ENCODE data around the gene FGF11. TPM values are rescaled to one million over a fixed set of nuclear protein-coding genes. Genes with fewer than 3 reads are reported as not detected.

Gene FGF11
- total and polyA plus RNA-seq, 2 donors (not counting 3 experiments of a cell fraction or from before 2014, with no cell fraction given): 0.70 TPM; not detected in 1

DNA sequence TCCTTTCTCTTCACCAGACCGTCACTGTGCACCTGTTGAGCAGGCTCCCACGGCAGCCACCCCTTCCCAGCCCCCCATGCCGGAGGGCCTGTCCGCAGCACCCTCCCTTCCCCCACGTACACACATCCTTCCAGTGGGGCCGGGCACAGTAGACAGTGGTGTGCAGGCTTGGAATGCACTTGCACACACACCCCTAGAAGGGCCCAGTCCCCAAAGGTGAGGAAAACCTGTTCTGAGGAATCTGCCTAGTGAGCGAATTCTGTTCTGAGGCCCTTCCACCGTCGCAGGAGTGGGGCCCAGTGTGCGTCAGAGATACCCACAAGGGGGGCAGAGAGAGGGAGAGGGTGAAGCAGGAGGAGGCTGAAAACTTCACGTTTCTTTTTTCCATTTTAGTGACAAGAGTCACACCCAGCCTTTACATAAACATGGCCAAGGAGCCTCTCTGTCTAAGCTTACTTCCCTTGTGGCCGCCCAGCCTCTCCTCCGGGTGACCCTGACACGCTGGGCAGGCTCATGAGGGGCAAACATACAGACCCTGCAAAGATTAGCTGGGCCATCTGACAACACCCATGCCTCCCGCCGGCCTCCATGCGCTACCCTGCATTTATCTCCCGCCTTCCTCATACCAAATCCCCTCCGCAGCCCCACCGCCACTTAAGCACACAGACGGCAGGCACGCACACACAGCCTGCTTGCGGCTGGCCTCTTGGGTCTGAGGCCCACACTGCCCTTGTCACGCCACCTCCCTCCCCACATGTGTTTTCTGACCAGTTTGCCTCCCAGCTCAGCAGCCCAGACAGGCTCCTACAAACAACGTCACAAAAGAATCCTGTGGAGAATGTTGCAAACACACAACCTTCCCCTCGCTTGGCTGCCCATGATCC is 38.3 kb downstream of the FGF11 start:
- POLR2A ChIA-PET: no interaction called here

More for the DNA sequence above, 38.3 kb downstream of the FGF11 start:
- Histone ChIP-seq H3K79me2 (ENCODE audit: control insufficient read depth, insufficient read depth, low read length) (peaks cover 58% of the 10 kb centered on the region), H3K9me1 (replicated peaks; ENCODE audit: control insufficient read depth, extremely low read depth, insufficient read depth, low read length) (no peaks in the 10 kb centered on the region), H3K4me1 (ENCODE audit: control insufficient read depth, extremely low read depth, insufficient read depth, low read length) (peaks cover 34% of the 10 kb centered on the region), H3K27me3 (ENCODE audit: control insufficient read depth in 2 of 2, insufficient read depth in 2 of 2, low read length in 2 of 2) (no peaks in the 10 kb centered on the region), H3K9ac (replicated peaks; ENCODE audit: extremely low read depth, insufficient read depth, low read length) (no peak overlapping the region), H2AFZ (ENCODE audit: low read depth, low read length) (no peak overlapping the region), H4K20me1 (replicated peaks; ENCODE audit: control insufficient read depth, extremely low read depth, insufficient read depth, low read length) (no peaks in the 10 kb centered on the region), H3K4me2 (ENCODE audit: insufficient read depth, low read length) (peak overlapping the region; percentile 80), H3K4me3 (replicated peaks in 1 of 3; ENCODE audit: insufficient read depth in 1 of 3, low read depth in 1 of 3, low read length in 3 of 3) (peak overlapping the region in 2 of 3 experiments; percentile 71 to 91), H3K27ac (ENCODE audit: insufficient read depth, low read depth, low read length) (no peak overlapping the region), H3K36me3 (ENCODE audit: control insufficient read depth in 2 of 2, extremely low read depth in 1 of 2, insufficient read depth in 2 of 2, low read length in 2 of 2) (no peaks in the 10 kb centered on the region), H3K9me3 (replicated peaks; ENCODE audit: control insufficient read depth, insufficient read depth, low read length) (no peaks in the 10 kb centered on the region)
- CTCF ChIA-PET: interaction anchor here (1.0 to 3.0 kb wide), 9 partner anchors 9 to 122 kb away, joined by 3 to 21 read pairs (median 3); partner anchors contain the start of gene TMEM256
- BruUV-seq (replicated peaks): no TSS peak
- no peak for TF ChIP-seq POLR2A (IDR thresholded peaks at IDR 0.05; ENCODE audit: low read depth, low read length)
- TF ChIP-seq GATA2 (IDR thresholded peaks at IDR 0.05; ENCODE audit: insufficient read depth, insufficient read length, low read depth, low read length): no peak
- TF ChIP-seq, protein P1, sequence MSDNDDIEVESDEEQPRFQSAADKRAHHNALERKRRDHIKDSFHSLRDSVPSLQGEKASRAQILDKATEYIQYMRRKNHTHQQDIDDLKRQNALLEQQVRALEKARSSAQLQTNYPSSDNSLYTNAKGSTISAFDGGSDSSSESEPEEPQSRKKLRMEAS (IDR thresholded peaks at IDR 0.05; ENCODE audit: insufficient read depth, insufficient read length): no peak
- TF ChIP-seq MYC (IDR thresholded peaks at IDR 0.05; ENCODE audit: low read depth, low read length): no peak
- no peak for TF ChIP-seq FOS (IDR thresholded peaks at IDR 0.05; ENCODE audit: borderline replicate concordance, insufficient read depth, low read length)
- no peak for TF ChIP-seq JUN (IDR thresholded peaks at IDR 0.05; ENCODE audit: borderline replicate concordance, insufficient read depth, insufficient read length, low read depth)
- no peak for TF ChIP-seq EZH2 (IDR thresholded peaks at IDR 0.05; ENCODE audit: borderline replicate concordance, low read depth, low read length, severe bottlenecking)
- TF ChIP-seq, protein P2, sequence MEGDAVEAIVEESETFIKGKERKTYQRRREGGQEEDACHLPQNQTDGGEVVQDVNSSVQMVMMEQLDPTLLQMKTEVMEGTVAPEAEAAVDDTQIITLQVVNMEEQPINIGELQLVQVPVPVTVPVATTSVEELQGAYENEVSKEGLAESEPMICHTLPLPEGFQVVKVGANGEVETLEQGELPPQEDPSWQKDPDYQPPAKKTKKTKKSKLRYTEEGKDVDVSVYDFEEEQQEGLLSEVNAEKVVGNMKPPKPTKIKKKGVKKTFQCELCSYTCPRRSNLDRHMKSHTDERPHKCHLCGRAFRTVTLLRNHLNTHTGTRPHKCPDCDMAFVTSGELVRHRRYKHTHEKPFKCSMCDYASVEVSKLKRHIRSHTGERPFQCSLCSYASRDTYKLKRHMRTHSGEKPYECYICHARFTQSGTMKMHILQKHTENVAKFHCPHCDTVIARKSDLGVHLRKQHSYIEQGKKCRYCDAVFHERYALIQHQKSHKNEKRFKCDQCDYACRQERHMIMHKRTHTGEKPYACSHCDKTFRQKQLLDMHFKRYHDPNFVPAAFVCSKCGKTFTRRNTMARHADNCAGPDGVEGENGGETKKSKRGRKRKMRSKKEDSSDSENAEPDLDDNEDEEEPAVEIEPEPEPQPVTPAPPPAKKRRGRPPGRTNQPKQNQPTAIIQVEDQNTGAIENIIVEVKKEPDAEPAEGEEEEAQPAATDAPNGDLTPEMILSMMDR (IDR thresholded peaks at IDR 0.05; ENCODE audit: extremely low read depth in 1 of 2, insufficient read depth in 1 of 2, low read depth in 1 of 2, low read length in 2 of 2): no peak
- no peak for TF ChIP-seq POLR2AphosphoS5 (IDR thresholded peaks at IDR 0.05; ENCODE audit: insufficient read depth, low read depth, low read length)
- DNase-seq (ENCODE audit: low read depth, low spot score) (peak; percentile 29), FAIRE-seq (peak; percentile 64)
- dilution Hi-C loops (cut with MboI; ENCODE audit: extremely low pct_ligation_motif_present, low sequenced_read_pairs) (no loop called here), intact Hi-C loops (cut with micrococcal nuclease) (no loop called here)
